Psoas muscle (tissue), 8 donors: ENCODE measurements around the gene BRD7. TPM values are rescaled to one million over a fixed set of nuclear protein-coding genes. Genes with fewer than 3 reads are reported as not detected.

Experiments used
- ATAC-seq, 4 donors: fragments of 200-7000 bp; cut with Tn5 transposase; one replicate each; pipeline ENCODE4 v1.9.1; 2020; ENCODE audit warnings: moderate library complexity in 3 of 4, mild to moderate bottlenecking in 2 of 4
- DNase-seq, 2 donors: peaks; one replicate each; pipeline ENCODE4 v3.0.0-alpha.2; 2020
- H3K27ac ChIP-seq: fragments of 200-600 bp; one replicate; pipeline ENCODE4 v1.8.0; 2022
- H3K27me3 ChIP-seq, 3 donors: fragments of 200-600 bp in 1 of 3; one replicate each; pipeline versions ENCODE4 v1.6.1 to v1.8.0; 2013 to 2022; ENCODE audit warnings: low read length in 2 of 3, mild to moderate bottlenecking in 2 of 3, moderate library complexity in 1 of 3; ENCODE audit not compliant: insufficient read depth in 3 of 3
- H3K36me3 ChIP-seq, 2 donors: fragments of 200-600 bp in 1 of 2; one replicate each; pipeline versions ENCODE4 v1.6.1 to v1.8.0; 2013 to 2022; ENCODE audit warnings: low read depth in 1 of 2, mild to moderate bottlenecking in 1 of 2, moderate library complexity in 1 of 2; ENCODE audit not compliant: insufficient read depth in 1 of 2
- H3K4me1 ChIP-seq: fragments of 200-600 bp; one replicate; pipeline ENCODE4 v1.8.0; 2022
- H3K4me3 ChIP-seq: fragments of 200-600 bp; one replicate; pipeline ENCODE4 v1.8.0; 2022; ENCODE audit warnings: mild to moderate bottlenecking
- H3K9me3 ChIP-seq: fragments of 200-600 bp; one replicate; pipeline ENCODE4 v1.8.0; 2022
- WGBS, 3 donors: extraction: QIAGEN DNeasy Blood & Tissue Kit; methylation state at CpG; one replicate each; pipeline versions ENCODE4 v1.1.6 to v1.1.7; 2013; 5-methylcytosine and 5-hydroxymethylcytosine counted together
- intact Hi-C, 2 donors: fragments of 100-400 bp; cut with DNase I; formaldehyde crosslinking; loops; one replicate each; pipeline versions ENCODE4 v1.11.0 to v1.14.2; 2022
- polyA plus RNA-seq, 3 donors: library from polyadenylated mRNA; stranded (reverse); fragments of 200-250 nt; gene quantifications; one replicate each; pipeline ENCODE4 v1.2.3, GENCODE V29; 2013
- total RNA-seq, 4 donors: library from RNA; stranded (reverse); fragmentation: NEBNext Ultra II Directional in 2 of 4; extraction: Animal tissue kit (Norgen Biotek cat#: 25700) in 2 of 4; gene quantifications; one replicate each; pipeline versions ENCODE4 v1.2.1 to v1.2.4, GENCODE V29; 2021 to 2023
- TF ChIP-seq, protein P1 (sequence below): fragments of 200-600 bp; IDR thresholded peaks from one replicate; pipeline ENCODE4 v1.8.0; 2022; ENCODE audit warnings: antibody characterized with exemption
- donor health status: healthy with polysubstance abuse.
- donor health status: DM: no; HTN: no; CAD: no; lungs with moderate emphysema.
- donor health status: Bipolar disorder and iron deficiency.
- donor health status: healthy.
- donor health status: DM: yes; HTN: yes; CAD: no.
- donor health status: DM: no; HTN: no; CAD: no.
- donor health status: DM: no; HTN: no; CAD: no.
- donor health status: DM: yes; HTN: yes; CAD: no.

Gene BRD7
- total and polyA plus RNA-seq, 7 donors, result 32.4 to 77.1 (median 49.1) TPM

DNA sequence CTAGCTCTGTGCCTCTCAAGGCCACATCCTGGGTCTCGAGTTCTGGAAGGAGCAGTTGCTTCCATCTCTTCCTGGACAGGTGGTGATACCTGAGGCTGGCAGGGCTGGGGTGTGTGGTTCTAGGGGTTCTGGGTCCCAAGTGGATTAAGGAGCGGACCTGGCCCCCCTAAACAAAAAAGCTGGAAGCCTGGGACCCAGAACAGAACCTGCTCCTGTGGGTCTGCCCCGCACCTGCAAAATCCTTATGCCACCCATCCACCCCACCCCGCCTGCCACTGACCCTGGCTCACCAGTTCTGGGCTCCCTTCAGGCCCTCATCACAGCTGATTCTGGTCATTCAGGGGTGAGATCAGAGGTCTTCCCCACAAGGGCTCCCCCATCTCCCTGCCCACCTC is 57.7 kb downstream of the BRD7 start:
- TF ChIP-seq, protein P1, sequence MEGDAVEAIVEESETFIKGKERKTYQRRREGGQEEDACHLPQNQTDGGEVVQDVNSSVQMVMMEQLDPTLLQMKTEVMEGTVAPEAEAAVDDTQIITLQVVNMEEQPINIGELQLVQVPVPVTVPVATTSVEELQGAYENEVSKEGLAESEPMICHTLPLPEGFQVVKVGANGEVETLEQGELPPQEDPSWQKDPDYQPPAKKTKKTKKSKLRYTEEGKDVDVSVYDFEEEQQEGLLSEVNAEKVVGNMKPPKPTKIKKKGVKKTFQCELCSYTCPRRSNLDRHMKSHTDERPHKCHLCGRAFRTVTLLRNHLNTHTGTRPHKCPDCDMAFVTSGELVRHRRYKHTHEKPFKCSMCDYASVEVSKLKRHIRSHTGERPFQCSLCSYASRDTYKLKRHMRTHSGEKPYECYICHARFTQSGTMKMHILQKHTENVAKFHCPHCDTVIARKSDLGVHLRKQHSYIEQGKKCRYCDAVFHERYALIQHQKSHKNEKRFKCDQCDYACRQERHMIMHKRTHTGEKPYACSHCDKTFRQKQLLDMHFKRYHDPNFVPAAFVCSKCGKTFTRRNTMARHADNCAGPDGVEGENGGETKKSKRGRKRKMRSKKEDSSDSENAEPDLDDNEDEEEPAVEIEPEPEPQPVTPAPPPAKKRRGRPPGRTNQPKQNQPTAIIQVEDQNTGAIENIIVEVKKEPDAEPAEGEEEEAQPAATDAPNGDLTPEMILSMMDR, result no peak
- no peak overlapping the region for H3K27ac ChIP-seq
- H3K36me3 ChIP-seq, result peaks cover 0 to 29% of the 10 kb centered on the region in 2 donors
- H3K4me3 ChIP-seq, result no peak overlapping the region
- no peaks in the 10 kb centered on the region for H3K27me3 ChIP-seq
- no peaks in the 10 kb centered on the region for H3K9me3 ChIP-seq
- 80 to 87% (median 83%) methylated on average over 4 of the region's 4 CpGs for WGBS, 3 donors
- no peaks in the 10 kb centered on the region for H3K4me1 ChIP-seq
- no peak for ATAC-seq
- DNase-seq, result peak in 1 of 2 donors; percentile 40
- intact Hi-C loops, result no loop called here

DNA sequence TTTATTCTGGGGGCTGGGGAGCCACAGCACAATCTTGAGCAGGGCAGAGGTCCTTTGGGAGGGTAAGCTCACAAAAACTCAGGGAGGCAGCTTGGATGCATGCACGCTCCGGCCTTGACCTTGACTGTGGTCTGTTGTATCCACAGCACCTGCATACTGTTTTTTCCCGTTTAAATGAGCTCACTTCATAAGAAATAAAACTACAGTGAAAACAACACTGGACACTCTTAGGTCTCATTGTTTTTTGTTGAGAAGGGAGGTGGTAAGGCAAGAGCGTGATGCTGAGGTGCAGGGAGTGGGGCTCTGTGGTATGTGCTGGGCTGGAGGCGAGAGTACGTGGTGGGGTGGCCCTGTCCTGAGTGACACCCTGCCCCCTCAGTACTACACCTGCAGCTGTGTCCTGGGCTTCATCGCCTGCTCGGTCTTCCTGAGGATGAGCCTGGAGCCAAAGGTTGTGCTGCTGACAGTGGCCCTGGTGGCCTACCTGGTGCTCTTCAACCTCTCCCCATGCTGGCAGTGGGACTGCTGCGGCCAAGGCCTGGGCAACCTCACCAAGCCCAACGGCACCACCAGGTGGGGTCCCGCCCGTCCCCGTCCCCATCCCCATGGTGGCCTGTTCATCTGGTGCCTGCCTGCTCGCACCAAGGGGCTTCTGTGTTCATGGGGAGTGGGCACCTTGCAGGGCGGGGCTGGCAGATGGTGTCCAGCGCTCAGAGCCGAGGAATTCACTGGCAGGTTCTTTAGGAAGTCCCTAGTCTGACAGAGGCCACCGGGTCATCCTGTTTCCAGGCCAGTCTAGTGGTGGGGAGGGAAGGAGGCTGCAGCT is 58.3 kb downstream of the BRD7 start:
- Histone ChIP-seq H3K36me3 (peaks cover 0 to 23% of the 10 kb centered on the region in 2 donors), H3K9me3 (no peaks in the 10 kb centered on the region), H3K27me3 (no peaks in the 10 kb centered on the region), H3K27ac (no peak overlapping the region), H3K4me3 (no peak overlapping the region), H3K4me1 (no peaks in the 10 kb centered on the region)
- intact Hi-C loops, result no loop called here
- TF ChIP-seq, protein P1, result no peak
- ATAC-seq, result peak in 2 of 4 donors; percentile 21
- 73 to 76% (median 75%) methylated on average over 17 to 18 of the region's 18 CpGs for WGBS, 3 donors
- DNase-seq, result peak in 1 of 2 donors; percentile 47

DNA sequence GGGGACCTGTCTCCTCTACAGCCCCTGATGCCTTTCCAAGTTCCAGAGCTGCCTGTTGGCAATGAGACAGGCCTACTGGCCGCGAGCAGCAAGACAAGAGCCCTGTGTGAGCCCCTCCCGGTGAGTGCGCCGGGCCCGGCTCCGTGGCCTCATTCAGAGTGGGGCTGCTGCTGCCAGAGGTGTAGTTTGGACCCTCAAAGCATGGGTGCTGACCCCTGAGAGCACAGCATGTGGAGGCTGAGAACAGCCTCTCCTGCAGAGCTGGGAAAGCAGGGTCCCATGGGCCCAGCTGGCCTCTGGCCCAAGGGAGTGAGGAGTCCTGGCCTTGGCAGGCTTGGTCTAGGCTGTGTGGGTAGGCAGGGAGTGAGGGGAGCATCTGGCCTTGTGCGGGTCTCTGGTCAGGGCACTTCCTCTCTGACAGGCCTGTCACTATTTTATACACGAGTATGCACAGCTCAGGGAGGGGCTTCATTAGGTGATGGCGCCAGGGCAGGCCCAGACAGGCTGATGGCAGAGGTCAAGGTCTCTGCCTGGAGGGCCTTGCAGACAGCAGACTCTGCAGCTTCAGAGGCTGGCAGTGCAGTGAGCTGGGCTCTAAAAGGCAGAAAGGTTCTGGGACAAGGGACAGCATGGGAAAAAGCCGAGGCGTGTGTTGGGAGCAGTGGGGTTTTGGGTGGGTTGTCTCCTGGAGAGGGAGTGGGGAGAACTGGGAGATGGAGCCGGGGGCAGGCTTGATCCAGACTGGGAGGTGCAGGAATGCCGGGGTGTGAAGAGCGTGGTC is 59.1 kb downstream of the BRD7 start:
- TF ChIP-seq, protein P1, result no peak
- H3K27me3 ChIP-seq, result no peaks in the 10 kb centered on the region
- 51 to 54% (median 51%) methylated on average over 15 of the region's 15 CpGs for WGBS, 3 donors
- no peak overlapping the region for H3K27ac ChIP-seq
- peak in 2 of 4 donors; percentile 7 to 26 for ATAC-seq
- no peaks in the 10 kb centered on the region for H3K9me3 ChIP-seq
- no peaks in the 10 kb centered on the region for H3K4me1 ChIP-seq
- H3K36me3 ChIP-seq, result peaks cover 0 to 15% of the 10 kb centered on the region in 2 donors
- DNase-seq, result peak in 1 of 2 donors; percentile 51
- intact Hi-C loops, result no loop called here
- H3K4me3 ChIP-seq, result no peak overlapping the region

DNA sequence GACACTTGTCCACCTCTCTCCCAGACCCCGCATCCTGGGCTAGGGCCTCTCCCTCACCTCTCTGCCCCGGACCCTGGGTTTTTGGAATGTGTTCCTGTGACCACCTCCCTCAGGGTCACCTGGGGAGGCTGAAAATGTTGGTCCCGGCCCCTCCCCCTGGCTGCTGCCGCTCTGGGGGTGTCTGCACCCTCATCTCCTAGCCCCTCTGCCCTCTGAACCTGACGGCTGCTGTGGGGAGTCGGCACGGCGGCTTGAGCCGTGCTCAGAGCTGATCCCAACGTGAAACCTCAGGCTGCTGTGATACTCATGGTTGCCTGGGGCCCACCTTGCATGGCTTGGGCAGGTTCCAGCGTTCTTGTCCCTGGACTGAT is 59.6 kb downstream of the BRD7 start:
- WGBS, 3 donors, result 71 to 83% (median 74%) methylated on average over 11 of the region's 11 CpGs
- TF ChIP-seq, protein P1, result no peak
- Histone ChIP-seq H3K27ac (no peak overlapping the region), H3K27me3 (no peaks in the 10 kb centered on the region), H3K36me3 (peaks cover 0 to 9% of the 10 kb centered on the region in 2 donors), H3K9me3 (no peaks in the 10 kb centered on the region), H3K4me3 (no peak overlapping the region), H3K4me1 (no peaks in the 10 kb centered on the region)
- no peak for ATAC-seq
- intact Hi-C loops, result no loop called here
- DNase-seq, result no peak
